HepG2 (cell line): ENCODE measurements around the gene GANC. TPM values are rescaled to one million over a fixed set of nuclear protein-coding genes. Genes with fewer than 3 reads are reported as not detected.

ENCODE experiments used
- ATAC-seq: fragments of 200-7000 bp; cut with Tn5 transposase; 3 replicates; pipeline ENCODE4 v1.9.1; 2020; ENCODE audit warnings: mild to moderate bottlenecking, moderate library complexity
- BruUV-seq: library from RNA; stranded (reverse); fragments of 400-500 nt; replicated peaks from 2 replicates; lab custom pipeline; 2021; lab: Mats Ljungman, UMichigan
- CTCF ChIA-PET: fragments of 300-600 bp; formaldehyde crosslinking; extraction: SDS; loops from one replicate; lab custom pipeline; 2021; ENCODE audit warnings: low total read pairs, inconsistent platforms, low intra/inter-chr PET ratio; lab: Yijun Ruan, JAX
- POLR2A ChIA-PET: fragments of 350-600 bp; sonication (Branson Sonifier 250); formaldehyde crosslinking; loops from one replicate; lab custom pipeline; 2020; ENCODE audit warnings: antibody characterized with exemption, inconsistent platforms; lab: Yijun Ruan, JAX
- DNase-seq: peaks from one replicate; pipeline ENCODE4 v3.0.0-alpha.2; 2015; ENCODE audit warnings: low spot score
- FAIRE-seq: peaks from 3 replicates; lab custom pipeline; 2011; peaks lifted over from hg19 to GRCh38; lab: Jason Lieb, UNC
- H2AFZ ChIP-seq: one replicate; pipeline ENCODE4 v1.6.1; 2011; ENCODE audit warnings: low read length, inconsistent platforms
- H3K27ac ChIP-seq: fragments of 300-600 bp; 3 replicates; pipeline ENCODE4 v1.8.0; 2011; ENCODE audit warnings: mixed run types, mild to moderate bottlenecking, mixed read lengths, low read length, inconsistent platforms; ENCODE audit not compliant: insufficient read depth; ENCODE audit errors: extremely low read length
- H3K27me3 ChIP-seq, 2 experiments: fragments of 200-600 bp in 1 of 2; 2 replicates in 1 of 2; 3 replicates in 1 of 2; pipeline versions ENCODE4 v1.6.0 to v1.8.0; 2011; ENCODE audit warnings: low read length in 2 of 2, mild to moderate bottlenecking in 2 of 2, moderate library complexity in 2 of 2, inconsistent platforms in 1 of 2; ENCODE audit not compliant: insufficient read depth in 2 of 2, control insufficient read depth in 1 of 2
- H3K36me3 ChIP-seq, 2 experiments: fragments of 200-600 bp in 1 of 2; replicated peaks in 1 of 2; 2 replicates in 1 of 2; 3 replicates in 1 of 2; pipeline versions ENCODE4 v1.5.1 to v1.8.0; 2011; ENCODE audit warnings: low read length in 2 of 2, inconsistent platforms in 1 of 2; ENCODE audit not compliant: insufficient read depth in 2 of 2, control insufficient read depth in 1 of 2
- H3K4me1 ChIP-seq: 2 replicates; pipeline ENCODE4 v1.5.1; 2012; ENCODE audit warnings: low read length, inconsistent platforms; ENCODE audit not compliant: insufficient read depth
- H3K4me2 ChIP-seq: 2 replicates; pipeline ENCODE4 v1.6.0; 2011; ENCODE audit warnings: low read depth, low read length, inconsistent platforms
- H3K4me3 ChIP-seq, 3 experiments: fragments of 200-600 bp in 1 of 3; sonication (generic), shearing (Covaris generic) in 1 of 3; replicated peaks in 1 of 3; 2 replicates each; pipeline ENCODE4 v1.5.1; 2011 to 2016; ENCODE audit warnings: low read length in 3 of 3, inconsistent platforms in 2 of 3, low read depth in 2 of 3, mild to moderate bottlenecking in 2 of 3, control low read depth in 1 of 3, mixed read lengths in 1 of 3; ENCODE audit not compliant: insufficient read depth in 1 of 3
- H3K79me2 ChIP-seq: one replicate; pipeline ENCODE4 v1.6.1; 2011; ENCODE audit warnings: low read length, inconsistent platforms; ENCODE audit not compliant: insufficient read depth
- H3K9ac ChIP-seq: 2 replicates; pipeline ENCODE4 v1.6.0; 2011; ENCODE audit warnings: mild to moderate bottlenecking, low read depth, low read length, inconsistent platforms; ENCODE audit not compliant: insufficient read depth
- H3K9me3 ChIP-seq: 2 replicates; pipeline ENCODE4 v1.5.1; 2012; ENCODE audit warnings: mild to moderate bottlenecking, low read length
- H4K20me1 ChIP-seq: 2 replicates; pipeline ENCODE4 v1.6.0; 2011; ENCODE audit warnings: inconsistent platforms, mild to moderate bottlenecking, low read length, moderate library complexity; ENCODE audit not compliant: insufficient read depth
- RAD21 ChIP-seq: fragments of 450-650 bp; formaldehyde crosslinking; IDR thresholded peaks from 2 replicates; pipeline ENCODE4 v1.5.0; 2020; ENCODE audit warnings: mild to moderate bottlenecking
- SMC3 ChIP-seq: IDR thresholded peaks from 2 replicates; pipeline ENCODE4 v1.6.1; 2011; ENCODE audit warnings: low read length, improper control_type of control experiment
- SP1 ChIP-seq, 2 experiments: fragments of 450-650 bp in 1 of 2; sonication (generic) in 1 of 2; formaldehyde crosslinking in 1 of 2; IDR thresholded peaks; 2 replicates each; pipeline versions ENCODE4 v1.4.0 to v1.6.1; 2016 to 2020; ENCODE audit warnings: missing genetic modification reagents in 1 of 2
- STAG1 ChIP-seq: sonication (generic); formaldehyde crosslinking; IDR thresholded peaks from 2 replicates; pipeline ENCODE4 v1.4.0; 2020; ENCODE audit warnings: missing genetic modification reagents
- TEAD3 ChIP-seq: optimal IDR thresholded peaks from 2 replicates; pipeline ENCODE3; 2016; ENCODE audit warnings: borderline replicate concordance
- YEATS2 ChIP-seq: sonication (generic); formaldehyde crosslinking; IDR thresholded peaks from 2 replicates; pipeline ENCODE4 v1.4.0; 2020; ENCODE audit warnings: missing genetic modification reagents, borderline replicate concordance
- WGBS: methylation state at CpG from one replicate; pipeline ENCODE4 v1.1.6; 2017; ENCODE audit warnings: low lambda C conversion rate; 5-methylcytosine and 5-hydroxymethylcytosine counted together
- in situ Hi-C: cut with HindIII; loops from 2 replicates; pipeline ENCODE4 v1.10.0; 2017; ENCODE audit warnings: low pct_unique_long_range_greater_than_20kb; ENCODE audit not compliant: extremely low pct_ligation_motif_present
- intact Hi-C: fragments of 100-400 bp; cut with micrococcal nuclease; formaldehyde crosslinking; loops from one replicate; pipeline ENCODE4 v1.10.0; 2022; ENCODE audit not compliant: unreplicated experiment
- polyA plus RNA-seq, 8 experiments: library from polyadenylated mRNA; depleted of rRNA in 3 of 8; stranded (reverse) in 7 of 8; unstranded in 1 of 8; fragments of >200 nt; fragmentation: Illumina TruSeq in 4 of 8; extraction: Trizol in 4 of 8; gene quantifications; 2 replicates each; pipeline versions ENCODE4 v1.2.1 to v1.2.3, GENCODE V29; 2011 to 2016; ENCODE audit warnings: low read depth in 4 of 8, missing spikeins in 1 of 8, mixed read lengths in 1 of 8; ENCODE audit not compliant: insufficient read depth in 1 of 8
- total RNA-seq, 5 experiments: library from RNA; depleted of rRNA; stranded (reverse); fragments of >200 nt; fragmentation: Illumina TruSeq; extraction: Trizol; gene quantifications; 2 replicates each; pipeline ENCODE4 v1.2.3, GENCODE V29; 2016; ENCODE audit warnings: low read depth in 1 of 5
- TF ChIP-seq, protein P1 (sequence below): sonication (generic); formaldehyde crosslinking; IDR thresholded peaks from 2 replicates; pipeline ENCODE4 v1.5.1; 2020; ENCODE audit warnings: missing genetic modification reagents, mild to moderate bottlenecking, borderline replicate concordance
- TF ChIP-seq, protein P2 (sequence below): sonication (generic); formaldehyde crosslinking; IDR thresholded peaks from 2 replicates; pipeline ENCODE4 v1.5.0; 2020; ENCODE audit warnings: mild to moderate bottlenecking, missing genetic modification reagents
- TF ChIP-seq, protein P3 (sequence below): sonication (generic); formaldehyde crosslinking; IDR thresholded peaks from 2 replicates; pipeline ENCODE4 v1.4.0; 2020; ENCODE audit warnings: missing genetic modification reagents
- TF ChIP-seq, protein P4 (sequence below): sonication (generic); formaldehyde crosslinking; IDR thresholded peaks from 2 replicates; pipeline ENCODE4 v1.5.0; 2020; ENCODE audit warnings: mild to moderate bottlenecking, missing genetic modification reagents, moderate library complexity

GANC gene
- total and polyA plus RNA-seq, 2 of the 13 experiments (the other 11 are each of a cell fraction or from before 2014, with no cell fraction given), result 17.0 to 21.0 TPM

DNA sequence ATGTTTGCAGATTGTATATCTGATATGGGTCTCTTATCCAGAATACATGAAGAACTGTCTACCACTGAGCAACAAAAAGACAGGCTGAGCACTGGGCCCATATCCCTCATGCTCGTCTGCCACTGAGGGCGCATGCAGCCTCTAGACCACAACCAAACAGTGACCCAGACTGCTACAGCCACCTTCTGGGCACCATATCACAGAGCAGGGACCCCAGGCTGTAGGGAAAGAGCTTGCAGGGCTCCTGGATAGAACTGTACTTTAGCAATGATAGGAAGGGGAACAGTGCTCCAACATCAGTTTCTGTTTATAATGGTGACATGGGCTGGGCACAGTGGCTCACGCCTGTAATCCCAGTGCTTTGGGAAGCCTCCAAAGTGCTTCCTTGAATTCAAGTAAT lies 40.5 kb downstream of the GANC start:
- no peak for FAIRE-seq
- BruUV-seq, result no TSS peak

More for the DNA sequence above, 40.5 kb downstream of the GANC start:
- H3K27me3 ChIP-seq, result no peaks in the 10 kb centered on the region
- WGBS, result 53% methylated on average over 3 of the region's 3 CpGs
- peaks cover 15% of the 10 kb centered on the region for H3K4me1 ChIP-seq
- no peaks in the 10 kb centered on the region for H3K79me2 ChIP-seq
- in situ Hi-C loops, result no loop called here
- ChIA-PET POLR2A (interaction anchor here (1.3 kb wide), 1 partner anchor 40 kb away, joined by 5 read pairs; the partner anchor contains the start of genes GANC and TMEM87A), CTCF (no interaction called here)
- H3K27ac ChIP-seq, result no peak overlapping the region
- DNase-seq (peak; percentile 24), ATAC-seq (peak; percentile 92)
- no peaks in the 10 kb centered on the region for H3K9me3 ChIP-seq
- H3K4me3 ChIP-seq, result no peak overlapping the region
- no peaks in the 10 kb centered on the region for H4K20me1 ChIP-seq
- no peak overlapping the region for H3K4me2 ChIP-seq
- H3K9ac ChIP-seq, result no peak overlapping the region
- H3K36me3 ChIP-seq, result peaks cover 0 to 5% of the 10 kb centered on the region in 2 experiments; a peak in 1 of 5 replicates
- TF ChIP-seq YEATS2 (CRISPR knock-in tag) (no peak), SP1 (IDR thresholded peaks at IDR 0.05) (no peak), SP1 (CRISPR knock-in tag; IDR thresholded peaks at IDR 0.05) (no peak), TEAD3 (CRISPR knock-in tag) (no peak), SMC3 (peak; percentile 13; the same call in 1 of the 2 replicates), STAG1 (CRISPR knock-in tag) (peak; percentile 62), RAD21 (CRISPR knock-in tag) (peak; percentile 25; the same call in 1 of the 2 replicates)
- TF ChIP-seq, protein P1, sequence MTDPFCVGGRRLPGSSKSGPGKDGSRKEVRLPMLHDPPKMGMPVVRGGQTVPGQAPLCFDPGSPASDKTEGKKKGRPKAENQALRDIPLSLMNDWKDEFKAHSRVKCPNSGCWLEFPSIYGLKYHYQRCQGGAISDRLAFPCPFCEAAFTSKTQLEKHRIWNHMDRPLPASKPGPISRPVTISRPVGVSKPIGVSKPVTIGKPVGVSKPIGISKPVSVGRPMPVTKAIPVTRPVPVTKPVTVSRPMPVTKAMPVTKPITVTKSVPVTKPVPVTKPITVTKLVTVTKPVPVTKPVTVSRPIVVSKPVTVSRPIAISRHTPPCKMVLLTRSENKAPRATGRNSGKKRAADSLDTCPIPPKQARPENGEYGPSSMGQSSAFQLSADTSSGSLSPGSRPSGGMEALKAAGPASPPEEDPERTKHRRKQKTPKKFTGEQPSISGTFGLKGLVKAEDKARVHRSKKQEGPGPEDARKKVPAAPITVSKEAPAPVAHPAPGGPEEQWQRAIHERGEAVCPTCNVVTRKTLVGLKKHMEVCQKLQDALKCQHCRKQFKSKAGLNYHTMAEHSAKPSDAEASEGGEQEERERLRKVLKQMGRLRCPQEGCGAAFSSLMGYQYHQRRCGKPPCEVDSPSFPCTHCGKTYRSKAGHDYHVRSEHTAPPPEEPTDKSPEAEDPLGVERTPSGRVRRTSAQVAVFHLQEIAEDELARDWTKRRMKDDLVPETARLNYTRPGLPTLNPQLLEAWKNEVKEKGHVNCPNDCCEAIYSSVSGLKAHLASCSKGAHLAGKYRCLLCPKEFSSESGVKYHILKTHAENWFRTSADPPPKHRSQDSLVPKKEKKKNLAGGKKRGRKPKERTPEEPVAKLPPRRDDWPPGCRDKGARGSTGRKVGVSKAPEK (CRISPR knock-in tag), result no peak
- TF ChIP-seq, protein P2, sequence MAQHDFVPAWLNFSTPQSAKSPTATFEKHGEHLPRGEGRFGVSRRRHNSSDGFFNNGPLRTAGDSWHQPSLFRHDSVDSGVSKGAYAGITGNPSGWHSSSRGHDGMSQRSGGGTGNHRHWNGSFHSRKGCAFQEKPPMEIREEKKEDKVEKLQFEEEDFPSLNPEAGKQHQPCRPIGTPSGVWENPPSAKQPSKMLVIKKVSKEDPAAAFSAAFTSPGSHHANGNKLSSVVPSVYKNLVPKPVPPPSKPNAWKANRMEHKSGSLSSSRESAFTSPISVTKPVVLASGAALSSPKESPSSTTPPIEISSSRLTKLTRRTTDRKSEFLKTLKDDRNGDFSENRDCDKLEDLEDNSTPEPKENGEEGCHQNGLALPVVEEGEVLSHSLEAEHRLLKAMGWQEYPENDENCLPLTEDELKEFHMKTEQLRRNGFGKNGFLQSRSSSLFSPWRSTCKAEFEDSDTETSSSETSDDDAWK (CRISPR knock-in tag), result no peak
- TF ChIP-seq, protein P3, sequence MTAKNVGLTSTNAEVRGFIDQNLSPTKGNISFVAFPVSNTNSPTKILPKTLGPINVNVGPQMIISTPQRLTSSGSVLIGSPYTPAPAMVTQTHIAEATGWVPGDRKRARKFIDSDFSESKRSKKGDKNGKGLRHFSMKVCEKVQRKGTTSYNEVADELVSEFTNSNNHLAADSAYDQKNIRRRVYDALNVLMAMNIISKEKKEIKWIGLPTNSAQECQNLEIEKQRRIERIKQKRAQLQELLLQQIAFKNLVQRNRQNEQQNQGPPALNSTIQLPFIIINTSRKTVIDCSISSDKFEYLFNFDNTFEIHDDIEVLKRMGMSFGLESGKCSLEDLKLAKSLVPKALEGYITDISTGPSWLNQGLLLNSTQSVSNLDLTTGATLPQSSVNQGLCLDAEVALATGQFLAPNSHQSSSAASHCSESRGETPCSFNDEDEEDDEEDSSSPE (CRISPR knock-in tag), result no peak
- TF ChIP-seq, protein P4, sequence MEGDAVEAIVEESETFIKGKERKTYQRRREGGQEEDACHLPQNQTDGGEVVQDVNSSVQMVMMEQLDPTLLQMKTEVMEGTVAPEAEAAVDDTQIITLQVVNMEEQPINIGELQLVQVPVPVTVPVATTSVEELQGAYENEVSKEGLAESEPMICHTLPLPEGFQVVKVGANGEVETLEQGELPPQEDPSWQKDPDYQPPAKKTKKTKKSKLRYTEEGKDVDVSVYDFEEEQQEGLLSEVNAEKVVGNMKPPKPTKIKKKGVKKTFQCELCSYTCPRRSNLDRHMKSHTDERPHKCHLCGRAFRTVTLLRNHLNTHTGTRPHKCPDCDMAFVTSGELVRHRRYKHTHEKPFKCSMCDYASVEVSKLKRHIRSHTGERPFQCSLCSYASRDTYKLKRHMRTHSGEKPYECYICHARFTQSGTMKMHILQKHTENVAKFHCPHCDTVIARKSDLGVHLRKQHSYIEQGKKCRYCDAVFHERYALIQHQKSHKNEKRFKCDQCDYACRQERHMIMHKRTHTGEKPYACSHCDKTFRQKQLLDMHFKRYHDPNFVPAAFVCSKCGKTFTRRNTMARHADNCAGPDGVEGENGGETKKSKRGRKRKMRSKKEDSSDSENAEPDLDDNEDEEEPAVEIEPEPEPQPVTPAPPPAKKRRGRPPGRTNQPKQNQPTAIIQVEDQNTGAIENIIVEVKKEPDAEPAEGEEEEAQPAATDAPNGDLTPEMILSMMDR (CRISPR knock-in tag), result peak; percentile 67
- intact Hi-C loops, result loop anchor here (10.0 kb wide), 1 partner anchor 49 kb away; no protein-coding TSS in a partner anchor
- H2AFZ ChIP-seq, result no peak overlapping the region
